Parathyroid adenoma (tissue), 2 donors: ENCODE data around the gene TPRG1L.

Source experiments
- H2AFZ ChIP-seq: fragments of 300-600 bp; sonication (generic); one replicate; pipeline ENCODE4 v1.7.0; 2017; ENCODE audit warnings: antibody characterized with exemption, mild to moderate bottlenecking
- H3K27ac ChIP-seq: fragments of 300-600 bp; sonication (generic); one replicate; pipeline ENCODE4 v1.7.0; 2017
- H3K27me3 ChIP-seq: fragments of 300-600 bp; sonication (generic); one replicate; pipeline ENCODE4 v1.7.0; 2017; ENCODE audit warnings: low read length; ENCODE audit not compliant: control insufficient read depth, insufficient read depth
- H3K36me3 ChIP-seq: fragments of 300-600 bp; sonication (generic); one replicate; pipeline ENCODE4 v1.7.0; 2017; ENCODE audit warnings: low read length; ENCODE audit not compliant: control insufficient read depth, insufficient read depth
- H3K4me1 ChIP-seq: fragments of 300-600 bp; sonication (generic); one replicate; pipeline ENCODE4 v1.7.0; 2017; ENCODE audit warnings: control low read depth
- H3K4me2 ChIP-seq: fragments of 300-600 bp; sonication (generic); one replicate; pipeline ENCODE4 v1.7.0; 2017; ENCODE audit warnings: low read length
- H3K4me3 ChIP-seq: fragments of 300-600 bp; sonication (generic); one replicate; pipeline ENCODE4 v1.7.0; 2017; ENCODE audit warnings: low read depth, low read length
- H3K79me2 ChIP-seq: fragments of 300-600 bp; sonication (generic); one replicate; pipeline ENCODE4 v1.7.0; 2017; ENCODE audit warnings: control low read depth
- H3K9ac ChIP-seq: fragments of 300-600 bp; sonication (generic); one replicate; pipeline ENCODE4 v1.7.0; 2017; ENCODE audit warnings: mild to moderate bottlenecking
- H3K9me3 ChIP-seq: fragments of 300-600 bp; sonication (generic); one replicate; pipeline ENCODE4 v1.7.0; 2017; ENCODE audit warnings: low read length; ENCODE audit not compliant: control insufficient read depth
- CTCF ChIP-seq: fragments of 300-600 bp; sonication (generic); IDR thresholded peaks from one replicate; pipeline ENCODE4 v1.7.0; 2017; ENCODE audit warnings: antibody characterized with exemption, mild to moderate bottlenecking
- donor health status: primary hyperparathyroidism.

Gene TPRG1L

GRCh38 chr1:3668148-3668547 is 43.3 kb downstream of the TPRG1L start:
- peaks cover 3% of the 10 kb centered on the region for H3K4me1 ChIP-seq
- H3K9ac ChIP-seq, result no peak overlapping the region
- no peaks in the 10 kb centered on the region for H3K79me2 ChIP-seq
- H2AFZ ChIP-seq, result no peak overlapping the region
- H3K9me3 ChIP-seq, result no peaks in the 10 kb centered on the region
- H3K4me2 ChIP-seq, result no peak overlapping the region
- H3K36me3 ChIP-seq, result no peaks in the 10 kb centered on the region
- no peak for TF ChIP-seq CTCF
- no peaks in the 10 kb centered on the region for H3K27me3 ChIP-seq
- H3K27ac ChIP-seq, result no peak overlapping the region
- H3K4me3 ChIP-seq, result no peak overlapping the region

- H3K4me2 ChIP-seq, result peak overlapping the region; percentile 46
- no peaks in the 10 kb centered on the region for H3K27me3 ChIP-seq
- no peaks in the 10 kb centered on the region for H3K36me3 ChIP-seq
- H2AFZ ChIP-seq, result no peak overlapping the region
- H3K9me3 ChIP-seq, result no peaks in the 10 kb centered on the region
- H3K4me1 ChIP-seq, result peaks cover 3% of the 10 kb centered on the region
- no peak for TF ChIP-seq CTCF
- H3K79me2 ChIP-seq, result no peaks in the 10 kb centered on the region
- no peak overlapping the region for H3K4me3 ChIP-seq
- no peak overlapping the region for H3K9ac ChIP-seq
- H3K27ac ChIP-seq, result no peak overlapping the region
These were observed 43.9 kb downstream of the TPRG1L start for GRCh38 chr1:3668585-3669300.

GRCh38 chr1:3669421-3669821 is 44.6 kb downstream of the TPRG1L start:
- Histone ChIP-seq H3K9ac (no peak overlapping the region), H3K4me1 (peaks cover 3% of the 10 kb centered on the region), H3K27me3 (no peaks in the 10 kb centered on the region), H2AFZ (no peak overlapping the region), H3K36me3 (no peaks in the 10 kb centered on the region), H3K4me3 (no peak overlapping the region), H3K27ac (no peak overlapping the region), H3K79me2 (no peaks in the 10 kb centered on the region), H3K4me2 (no peak overlapping the region), H3K9me3 (no peaks in the 10 kb centered on the region)
- TF ChIP-seq CTCF, result no peak

GRCh38 chr1:3669971-3670431 is 45.2 kb downstream of the TPRG1L start:
- Histone ChIP-seq H3K9ac (no peak overlapping the region), H3K27me3 (no peaks in the 10 kb centered on the region), H3K4me2 (no peak overlapping the region), H3K27ac (no peak overlapping the region), H2AFZ (no peak overlapping the region), H3K79me2 (no peaks in the 10 kb centered on the region), H3K36me3 (no peaks in the 10 kb centered on the region), H3K9me3 (no peaks in the 10 kb centered on the region), H3K4me1 (peaks cover 3% of the 10 kb centered on the region), H3K4me3 (no peak overlapping the region)
- no peak for TF ChIP-seq CTCF

GRCh38 chr1:3670823-3671265 is 46.0 kb downstream of the TPRG1L start:
- Histone ChIP-seq H3K4me1 (peaks cover 3% of the 10 kb centered on the region), H3K4me3 (no peak overlapping the region), H3K36me3 (no peaks in the 10 kb centered on the region), H3K4me2 (no peak overlapping the region), H3K79me2 (no peaks in the 10 kb centered on the region), H3K27ac (no peak overlapping the region), H3K27me3 (no peaks in the 10 kb centered on the region), H3K9ac (no peak overlapping the region), H2AFZ (no peak overlapping the region), H3K9me3 (no peaks in the 10 kb centered on the region)
- no peak for TF ChIP-seq CTCF
